BLaER1 (cell line): ENCODE measurements around the gene MRPL20.
"Not testable (repeated sequence)": the region's sequence is repeated elsewhere in the genome, so short reads cannot be mapped to it uniquely, and the experiment has no call there.

Source experiments
- H3K27ac ChIP-seq: shearing (Covaris generic); formaldehyde crosslinking; 2 replicates; pipeline ENCODE4 v1.8.1; 2022
- H3K27me3 ChIP-seq: shearing (Covaris generic); formaldehyde crosslinking; 2 replicates; pipeline ENCODE4 v1.8.1; 2022
- H3K36me3 ChIP-seq: shearing (Covaris generic); formaldehyde crosslinking; 2 replicates; pipeline ENCODE4 v1.8.1; 2022
- H3K4me1 ChIP-seq: shearing (Covaris generic); formaldehyde crosslinking; 2 replicates; pipeline ENCODE4 v1.8.1; 2022
- H3K4me2 ChIP-seq: shearing (Covaris generic); formaldehyde crosslinking; 2 replicates; pipeline ENCODE4 v1.8.1; 2022
- H3K4me3 ChIP-seq: shearing (Covaris generic); formaldehyde crosslinking; 2 replicates; pipeline ENCODE4 v1.8.1; 2022
- H3K9ac ChIP-seq: shearing (Covaris generic); formaldehyde crosslinking; 2 replicates; pipeline ENCODE4 v1.8.1; 2022
- H3K9me3 ChIP-seq: shearing (Covaris generic); formaldehyde crosslinking; 2 replicates; pipeline ENCODE4 v1.8.1; 2022
- H4K20me1 ChIP-seq: shearing (Covaris generic); formaldehyde crosslinking; 2 replicates; pipeline ENCODE4 v1.8.1; 2022
- Cebpa-rat ChIP-seq: shearing (Covaris generic); IDR thresholded peaks from 2 replicates; pipeline ENCODE4 v1.8.1; 2022

Gene MRPL20

GRCh38 chr1:1387098-1388077, 19.7 kb downstream of the MRPL20 start:
- Histone ChIP-seq H3K4me1 (no peaks in the 10 kb centered on the region), H4K20me1 (peaks cover 61% of the 10 kb centered on the region), H3K36me3 (peaks cover 97% of the 10 kb centered on the region), H3K4me3 (no peak overlapping the region), H3K27me3 (no peaks in the 10 kb centered on the region), H3K27ac (no peak overlapping the region), H3K9me3 (0 out of 2 replicates have a peak, but pooled peaks cover 4% of the 10 kb centered on the region), H3K4me2 (no peak overlapping the region), H3K9ac (no peak overlapping the region)
- no peak for TF ChIP-seq Cebpa-rat

GRCh38 chr1:1385931-1386330, 21.2 kb downstream of the MRPL20 start:
- no peak for TF ChIP-seq Cebpa-rat
- H3K27me3 ChIP-seq, result no peaks in the 10 kb centered on the region
- no peak overlapping the region for H3K4me2 ChIP-seq
- 0 out of 2 replicates have a peak, but pooled peaks cover 4% of the 10 kb centered on the region for H3K9me3 ChIP-seq
- no peak overlapping the region for H3K9ac ChIP-seq
- no peak overlapping the region for H3K4me3 ChIP-seq
- H3K4me1 ChIP-seq, result no peaks in the 10 kb centered on the region
- no peak overlapping the region for H3K27ac ChIP-seq
- peaks cover 61% of the 10 kb centered on the region for H4K20me1 ChIP-seq
- peaks cover 97% of the 10 kb centered on the region for H3K36me3 ChIP-seq

- H3K36me3 ChIP-seq, result peaks cover 97% of the 10 kb centered on the region
- H3K27me3 ChIP-seq, H3K9me3 ChIP-seq, H3K4me2 ChIP-seq, H3K9ac ChIP-seq, H3K27ac ChIP-seq, H3K4me1 ChIP-seq, H3K4me3 ChIP-seq: not testable (repeated sequence)
- peaks cover 65% of the 10 kb centered on the region for H4K20me1 ChIP-seq
Measured at GRCh38 chr1:1385339-1385738, 21.8 kb downstream of the MRPL20 start.

- H3K4me3 ChIP-seq, result no peak overlapping the region
- H3K27me3 ChIP-seq, result no peaks in the 10 kb centered on the region
- H3K27ac ChIP-seq, result no peak overlapping the region
- H3K4me1 ChIP-seq, result no peaks in the 10 kb centered on the region
- no peak overlapping the region for H3K4me2 ChIP-seq
- no peak for TF ChIP-seq Cebpa-rat
- peaks cover 46% of the 10 kb centered on the region for H4K20me1 ChIP-seq
- no peak overlapping the region for H3K9ac ChIP-seq
- H3K9me3 ChIP-seq, result 0 out of 2 replicates have a peak, but pooled peaks cover 4% of the 10 kb centered on the region
- H3K36me3 ChIP-seq, result peaks cover 70% of the 10 kb centered on the region
Measured at GRCh38 chr1:1381294-1381693, 25.8 kb downstream of the MRPL20 start.

- no peak overlapping the region for H3K9ac ChIP-seq
- H3K4me1 ChIP-seq, result peaks cover 4% of the 10 kb centered on the region
- 0 out of 2 replicates have a peak, but pooled peaks cover 4% of the 10 kb centered on the region for H3K9me3 ChIP-seq
- H3K27ac ChIP-seq, result no peak overlapping the region
- no peak overlapping the region for H3K4me3 ChIP-seq
- peaks cover 42% of the 10 kb centered on the region for H4K20me1 ChIP-seq
- no peaks in the 10 kb centered on the region for H3K27me3 ChIP-seq
- H3K36me3 ChIP-seq, result peaks cover 69% of the 10 kb centered on the region
- no peak for TF ChIP-seq Cebpa-rat
- H3K4me2 ChIP-seq, result no peak overlapping the region
Measured at GRCh38 chr1:1380860-1381259, 26.2 kb downstream of the MRPL20 start.

GRCh38 chr1:1377540-1378205, 29.4 kb downstream of the MRPL20 start:
- Histone ChIP-seq H3K27me3 (no peaks in the 10 kb centered on the region), H3K9me3 (no peaks in the 10 kb centered on the region), H3K4me2 (no peak overlapping the region), H3K36me3 (peaks cover 54% of the 10 kb centered on the region), H3K4me1 (peaks cover 25% of the 10 kb centered on the region), H3K4me3 (no peak overlapping the region), H3K9ac (no peak overlapping the region), H3K27ac (no peak overlapping the region), H4K20me1 (peaks cover 45% of the 10 kb centered on the region)
- TF ChIP-seq Cebpa-rat, result no peak

- no peak overlapping the region for H3K9ac ChIP-seq
- no peaks in the 10 kb centered on the region for H3K27me3 ChIP-seq
- peaks cover 52% of the 10 kb centered on the region for H3K36me3 ChIP-seq
- H3K4me3 ChIP-seq, result no peak overlapping the region
- H4K20me1 ChIP-seq, result peaks cover 45% of the 10 kb centered on the region
- H3K27ac ChIP-seq, result no peak overlapping the region
- H3K4me1 ChIP-seq, result peaks cover 35% of the 10 kb centered on the region
- H3K4me2 ChIP-seq, result no peak overlapping the region
- TF ChIP-seq Cebpa-rat, result no peak
- H3K9me3 ChIP-seq, result no peaks in the 10 kb centered on the region
Measured at GRCh38 chr1:1376551-1377226, 30.4 kb downstream of the MRPL20 start.

- Histone ChIP-seq H3K27me3 (no peaks in the 10 kb centered on the region), H3K9ac (peak within 1 kb of the TSS; percentile 98), H3K36me3 (peaks cover 36% of the 10 kb centered on the region), H4K20me1 (peaks cover 44% of the 10 kb centered on the region), H3K4me3 (peak within 1 kb of the TSS; percentile 100), H3K4me2 (peak within 1 kb of the TSS; percentile 100), H3K4me1 (peaks cover 51% of the 10 kb centered on the region), H3K27ac (peak within 1 kb of the TSS; percentile 99), H3K9me3 (no peaks in the 10 kb centered on the region)
- no peak for TF ChIP-seq Cebpa-rat
Measured at GRCh38 chr1:1374929-1375662, 32.0 kb downstream of the MRPL20 start, which contains the start of gene AURKAIP1. Gene AURKAIP1 (minus strand): TSS chr1:1375207. CDS start chr1:1374756, 451 bp downstream.

GRCh38 chr1:1374589-1374928, 32.5 kb downstream of the MRPL20 start:
- TF ChIP-seq Cebpa-rat, result no peak
- Histone ChIP-seq H3K9me3 (no peaks in the 10 kb centered on the region), H3K4me3 (peak overlapping the region; percentile 100), H3K4me1 (peaks cover 57% of the 10 kb centered on the region), H4K20me1 (peaks cover 44% of the 10 kb centered on the region), H3K9ac (peak overlapping the region; percentile 98), H3K27ac (peak overlapping the region; percentile 99), H3K27me3 (no peaks in the 10 kb centered on the region), H3K36me3 (peaks cover 35% of the 10 kb centered on the region), H3K4me2 (peak overlapping the region; percentile 100)
